GM19452 (cell line): Measurements from ENCODE around the gene SIX1.

Source experiments
- ATAC-seq: cut with Tn5 transposase; IDR thresholded peaks from one replicate; pipeline ENCODE4 v1.9.1; 2021; ENCODE audit not compliant: unreplicated experiment

Gene SIX1

DNA sequence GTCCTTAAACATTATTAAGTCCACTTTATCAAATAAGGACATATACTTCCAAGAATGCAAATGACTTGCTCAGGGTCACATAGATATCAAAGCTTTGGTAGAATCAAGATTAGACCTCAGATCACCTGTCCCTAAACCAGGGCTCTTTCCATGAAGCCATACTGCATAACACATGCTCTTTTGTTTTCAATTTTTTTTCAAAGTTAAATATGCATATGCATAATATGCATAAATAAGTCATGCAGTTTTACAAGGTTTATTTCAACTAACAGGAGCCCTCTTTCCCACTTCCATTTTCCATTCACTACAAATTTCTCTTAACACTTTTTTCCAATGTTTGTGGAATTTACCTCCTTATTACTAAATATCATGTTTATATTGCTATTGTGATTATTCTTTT, 53.1 kb downstream of the SIX1 start:
- no peak for ATAC-seq

DNA sequence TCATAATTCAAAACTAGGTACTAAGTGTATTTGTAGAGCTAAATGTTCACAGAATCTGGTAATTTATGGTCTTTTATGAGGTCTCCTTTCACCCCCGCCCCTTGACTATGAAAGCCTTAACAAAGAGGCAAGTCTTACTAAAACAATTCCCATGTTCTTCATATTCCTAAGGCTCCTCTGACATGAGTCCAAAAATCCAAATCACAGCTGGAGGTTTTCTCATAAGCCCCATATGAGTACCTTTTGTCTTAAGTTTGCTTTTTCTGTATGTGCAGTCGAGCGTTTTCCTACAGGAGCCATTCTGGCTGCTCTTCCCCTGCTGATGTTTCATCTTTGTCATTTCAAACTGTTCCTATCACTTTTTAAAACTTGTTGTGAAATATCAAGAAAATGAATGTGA, 55.2 kb downstream of the SIX1 start:
- ATAC-seq, result no peak
